Fibroblast of villous mesenchyme (primary cell): Measurements from ENCODE around the gene CELF5. TPM values are rescaled to one million over a fixed set of nuclear protein-coding genes. Genes with fewer than 3 reads are reported as not detected.

Experiments used
- DNase-seq: peaks from one replicate; pipeline ENCODE4 v3.0.0-alpha.2; 2010; ENCODE audit warnings: low read depth
- H3K4me3 ChIP-seq: 2 replicates; pipeline ENCODE4 v1.5.1; 2011; ENCODE audit warnings: low read depth, mild to moderate bottlenecking, low read length
- total RNA-seq: library from RNA; depleted of rRNA; stranded (reverse); fragments of >200 nt; gene quantifications from 2 replicates; pipeline ENCODE4 v1.2.3, GENCODE V29; 2012
- TF ChIP-seq, protein P1 (sequence below): IDR thresholded peaks from 2 replicates; pipeline ENCODE4 v1.5.1; 2012; ENCODE audit warnings: low read depth, mild to moderate bottlenecking, low read length; ENCODE audit not compliant: insufficient read depth

CELF5 gene
- under 0.01 TPM in 1 of 2 replicates, not detected in the other for total RNA-seq

GRCh38 chr19:3224346-3225168 is at the start of gene CELF5:
Gene CELF5, plus strand, starts transcription at chr19:3224661. Its CDS starts 79 bp downstream, at chr19:3224740.
- H3K4me3 ChIP-seq = peak within 1 kb of the TSS; percentile 36
- DNase-seq = peak; percentile 29
- TF ChIP-seq, protein P1, sequence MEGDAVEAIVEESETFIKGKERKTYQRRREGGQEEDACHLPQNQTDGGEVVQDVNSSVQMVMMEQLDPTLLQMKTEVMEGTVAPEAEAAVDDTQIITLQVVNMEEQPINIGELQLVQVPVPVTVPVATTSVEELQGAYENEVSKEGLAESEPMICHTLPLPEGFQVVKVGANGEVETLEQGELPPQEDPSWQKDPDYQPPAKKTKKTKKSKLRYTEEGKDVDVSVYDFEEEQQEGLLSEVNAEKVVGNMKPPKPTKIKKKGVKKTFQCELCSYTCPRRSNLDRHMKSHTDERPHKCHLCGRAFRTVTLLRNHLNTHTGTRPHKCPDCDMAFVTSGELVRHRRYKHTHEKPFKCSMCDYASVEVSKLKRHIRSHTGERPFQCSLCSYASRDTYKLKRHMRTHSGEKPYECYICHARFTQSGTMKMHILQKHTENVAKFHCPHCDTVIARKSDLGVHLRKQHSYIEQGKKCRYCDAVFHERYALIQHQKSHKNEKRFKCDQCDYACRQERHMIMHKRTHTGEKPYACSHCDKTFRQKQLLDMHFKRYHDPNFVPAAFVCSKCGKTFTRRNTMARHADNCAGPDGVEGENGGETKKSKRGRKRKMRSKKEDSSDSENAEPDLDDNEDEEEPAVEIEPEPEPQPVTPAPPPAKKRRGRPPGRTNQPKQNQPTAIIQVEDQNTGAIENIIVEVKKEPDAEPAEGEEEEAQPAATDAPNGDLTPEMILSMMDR = no peak

GRCh38 chr19:3175781-3176714 is 48.4 kb upstream of the CELF5 start:
- TF ChIP-seq, protein P1 = no peak
- DNase-seq = peak; percentile 83

GRCh38 chr19:3176715-3177501 is 47.6 kb upstream of the CELF5 start:
- DNase-seq = peak; percentile 55

More at GRCh38 chr19:3175781-3176714, 48.4 kb upstream of the CELF5 start:
- H3K4me3 ChIP-seq = no peak overlapping the region

DNA sequence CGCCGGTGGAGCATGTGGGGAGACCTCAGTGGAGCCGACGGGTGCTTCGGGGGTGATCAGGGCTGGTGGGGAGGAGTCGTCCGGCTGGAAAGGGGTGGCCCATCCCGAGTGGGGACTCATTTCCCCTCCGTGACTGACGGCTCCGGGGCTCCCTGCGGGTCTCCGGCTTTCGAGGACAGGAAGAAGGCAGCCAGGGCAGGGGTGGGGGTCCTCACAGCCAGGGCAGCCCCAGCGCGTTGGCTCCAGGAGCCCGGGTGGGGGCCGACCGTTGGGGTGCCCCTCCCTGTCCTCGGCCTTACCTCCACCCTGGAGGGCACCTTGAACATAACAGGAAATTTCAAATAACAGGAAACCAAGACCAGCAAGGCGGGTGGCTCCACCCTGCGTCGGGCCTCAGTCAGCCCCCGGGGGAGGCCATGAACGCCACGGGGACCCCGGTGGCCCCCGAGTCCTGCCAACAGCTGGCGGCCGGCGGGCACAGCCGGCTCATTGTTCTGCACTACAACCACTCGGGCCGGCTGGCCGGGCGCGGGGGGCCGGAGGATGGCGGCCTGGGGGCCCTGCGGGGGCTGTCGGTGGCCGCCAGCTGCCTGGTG is 46.0 kb upstream of the CELF5 start, which contains the start of gene S1PR4:
Gene S1PR4 (plus strand): TSS at position 393 of the 596 bp plus-strand sequence. CDS start 24 bp downstream, at position 417.
- DNase-seq = no peak
- TF ChIP-seq, protein P1 = no peak
- no peak within 1 kb of the TSS for H3K4me3 ChIP-seq

More at GRCh38 chr19:3176715-3177501, 47.6 kb upstream of the CELF5 start:
- TF ChIP-seq, protein P1 = no peak
- H3K4me3 ChIP-seq = no peak overlapping the region

DNA sequence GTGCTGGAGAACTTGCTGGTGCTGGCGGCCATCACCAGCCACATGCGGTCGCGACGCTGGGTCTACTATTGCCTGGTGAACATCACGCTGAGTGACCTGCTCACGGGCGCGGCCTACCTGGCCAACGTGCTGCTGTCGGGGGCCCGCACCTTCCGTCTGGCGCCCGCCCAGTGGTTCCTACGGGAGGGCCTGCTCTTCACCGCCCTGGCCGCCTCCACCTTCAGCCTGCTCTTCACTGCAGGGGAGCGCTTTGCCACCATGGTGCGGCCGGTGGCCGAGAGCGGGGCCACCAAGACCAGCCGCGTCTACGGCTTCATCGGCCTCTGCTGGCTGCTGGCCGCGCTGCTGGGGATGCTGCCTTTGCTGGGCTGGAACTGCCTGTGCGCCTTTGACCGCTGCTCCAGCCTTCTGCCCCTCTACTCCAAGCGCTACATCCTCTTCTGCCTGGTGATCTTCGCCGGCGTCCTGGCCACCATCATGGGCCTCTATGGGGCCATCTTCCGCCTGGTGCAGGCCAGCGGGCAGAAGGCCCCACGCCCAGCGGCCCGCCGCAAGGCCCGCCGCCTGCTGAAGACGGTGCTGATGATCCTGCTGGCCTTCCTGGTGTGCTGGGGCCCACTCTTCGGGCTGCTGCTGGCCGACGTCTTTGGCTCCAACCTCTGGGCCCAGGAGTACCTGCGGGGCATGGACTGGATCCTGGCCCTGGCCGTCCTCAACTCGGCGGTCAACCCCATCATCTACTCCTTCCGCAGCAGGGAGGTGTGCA is 45.3 kb upstream of the CELF5 start:
- no peak overlapping the region for H3K4me3 ChIP-seq
- DNase-seq = no peak
- TF ChIP-seq, protein P1 = no peak
